ENCODE data around the gene STAT6.
A peak's percentile ranks its signal among the peaks of the same experiment; 100 is the strongest.
"Not testable (repeated sequence)": the region's sequence is repeated elsewhere in the genome, so short reads cannot be mapped to it uniquely, and the experiment has no call there.

STAT6 gene

GRCh38 chr12:57057067-57057751 lies 54.0 kb downstream of the STAT6 start:
- DNase-seq (ENCODE audit: low read depth in 2 of 3, low spot score in 1 of 3): no peak

- DNase-seq (ENCODE audit: low read depth in 2 of 3, low spot score in 1 of 3): no peak
These were observed 55.3 kb downstream of the STAT6 start for GRCh38 chr12:57055824-57056223.

GRCh38 chr12:57053901-57054300 lies 57.3 kb downstream of the STAT6 start:
- not testable (repeated sequence) for DNase-seq (ENCODE audit: low read depth in 2 of 3, low spot score in 1 of 3)

- not testable (repeated sequence) for DNase-seq (ENCODE audit: low read depth in 2 of 3, low spot score in 1 of 3)
These were observed 58.0 kb downstream of the STAT6 start for GRCh38 chr12:57053146-57053545.

- no peak for DNase-seq (ENCODE audit: low read depth in 2 of 3, low spot score in 1 of 3)
These were observed 60.2 kb downstream of the STAT6 start for GRCh38 chr12:57051011-57051410.

GRCh38 chr12:57049890-57050289 lies 61.3 kb downstream of the STAT6 start, which contains the start of gene MYO1A:
MYO1A (minus strand) TSS chr12:57050129; CDS start chr12:57048323, 1,806 bp downstream.
- DNase-seq (ENCODE audit: low read depth in 2 of 3, low spot score in 1 of 3): no peak

GRCh38 chr12:57049119-57049446 lies 62.1 kb downstream of the STAT6 start:
- DNase-seq (ENCODE audit: low read depth in 2 of 3, low spot score in 1 of 3): no peak

GRCh38 chr12:57048423-57049118 lies 62.6 kb downstream of the STAT6 start:
- DNase-seq (ENCODE audit: low read depth in 2 of 3, low spot score in 1 of 3): no peak

- no peak for DNase-seq (ENCODE audit: low read depth in 2 of 3, low spot score in 1 of 3)
These were observed 63.2 kb downstream of the STAT6 start for GRCh38 chr12:57047981-57048380.

GRCh38 chr12:57046947-57047890 lies 63.9 kb downstream of the STAT6 start:
- DNase-seq (ENCODE audit: low read depth in 2 of 3, low spot score in 1 of 3): peak; percentile 42 to 53 (median 45)

- no peak for DNase-seq (ENCODE audit: low read depth in 2 of 3, low spot score in 1 of 3)
These were observed 64.9 kb downstream of the STAT6 start for GRCh38 chr12:57046086-57046791.
